Trophoblast cell (in vitro differentiated cells and primary cell): Measurements from ENCODE around the gene FHIT.

ENCODE experiments used
- DNase-seq, 2 donors: peaks; one replicate each; pipeline ENCODE4 v3.0.0-alpha.2; 2016
- H2AFZ ChIP-seq: 2 replicates; pipeline ENCODE4 v1.6.1; 2013; ENCODE audit warnings: low read length, moderate library complexity, mild to moderate bottlenecking; ENCODE audit not compliant: insufficient read depth, poor library complexity
- H2AK5ac ChIP-seq: 2 replicates; pipeline ENCODE4 v1.6.1; 2013; ENCODE audit warnings: mild to moderate bottlenecking, low read length
- H2BK120ac ChIP-seq: 2 replicates; pipeline ENCODE4 v1.6.1; 2013; ENCODE audit warnings: low read length, mild to moderate bottlenecking, moderate library complexity; ENCODE audit not compliant: insufficient read depth, poor library complexity
- H2BK12ac ChIP-seq: 2 replicates; pipeline ENCODE4 v1.6.1; 2013; ENCODE audit warnings: mild to moderate bottlenecking, low read length, moderate library complexity
- H2BK5ac ChIP-seq: 2 replicates; pipeline ENCODE4 v1.6.1; 2013; ENCODE audit warnings: low read length, low read depth, moderate library complexity, mild to moderate bottlenecking; ENCODE audit not compliant: poor library complexity
- H3K14ac ChIP-seq: 2 replicates; pipeline ENCODE4 v1.6.1; 2013; ENCODE audit warnings: mild to moderate bottlenecking, low read length
- H3K18ac ChIP-seq: 2 replicates; pipeline ENCODE4 v1.6.1; 2013; ENCODE audit warnings: mild to moderate bottlenecking, low read length
- H3K23ac ChIP-seq: 2 replicates; pipeline ENCODE4 v1.6.1; 2013; ENCODE audit warnings: low read length
- H3K27ac ChIP-seq: 2 replicates; pipeline ENCODE4 v1.5.1; 2013; ENCODE audit warnings: low read depth, mild to moderate bottlenecking, inconsistent platforms, low read length, moderate library complexity
- H3K27me3 ChIP-seq: 2 replicates; pipeline ENCODE4 v1.6.1; 2013; ENCODE audit warnings: inconsistent platforms, mild to moderate bottlenecking, low read length, moderate library complexity; ENCODE audit not compliant: insufficient read depth
- H3K36me3 ChIP-seq, 2 experiments: 1 replicate in 1 of 2; 2 replicates in 1 of 2; pipeline ENCODE4 v1.6.1; 2013; ENCODE audit warnings: low read length in 2 of 2, mild to moderate bottlenecking in 2 of 2, moderate library complexity in 1 of 2; ENCODE audit not compliant: insufficient read depth in 2 of 2, control insufficient read depth in 1 of 2
- H3K4ac ChIP-seq: 2 replicates; pipeline ENCODE4 v1.6.1; 2013; ENCODE audit warnings: low read depth, mild to moderate bottlenecking, low read length, moderate library complexity
- H3K4me1 ChIP-seq, 2 experiments: 1 replicate in 1 of 2; 2 replicates in 1 of 2; pipeline ENCODE4 v1.6.1; 2013; ENCODE audit warnings: low read length in 2 of 2, mild to moderate bottlenecking in 2 of 2, moderate library complexity in 1 of 2; ENCODE audit not compliant: insufficient read depth in 2 of 2, control insufficient read depth in 1 of 2
- H3K4me2 ChIP-seq: 2 replicates; pipeline ENCODE4 v1.6.1; 2013; ENCODE audit warnings: inconsistent platforms, mild to moderate bottlenecking, low read length, moderate library complexity
- H3K4me3 ChIP-seq: 2 replicates; pipeline ENCODE4 v1.5.1; 2013; ENCODE audit warnings: mild to moderate bottlenecking, low read depth, low read length, inconsistent platforms
- H3K79me1 ChIP-seq: one replicate; pipeline ENCODE4 v1.6.1; 2013; ENCODE audit warnings: low read length
- H3K79me2 ChIP-seq: 2 replicates; pipeline ENCODE4 v1.6.1; 2013; ENCODE audit warnings: low read length, mild to moderate bottlenecking; ENCODE audit not compliant: control insufficient read depth, insufficient read depth, poor library complexity
- H3K9ac ChIP-seq: 2 replicates; pipeline ENCODE4 v1.6.1; 2013; ENCODE audit warnings: mild to moderate bottlenecking, low read length
- H3K9me3 ChIP-seq: 2 replicates; pipeline ENCODE4 v1.6.1; 2013; ENCODE audit warnings: low read depth, mild to moderate bottlenecking, control low read depth, inconsistent platforms, low read length; ENCODE audit not compliant: insufficient read depth
- H4K12ac ChIP-seq: 2 replicates; pipeline ENCODE4 v1.6.1; 2013; ENCODE audit warnings: low read depth, mild to moderate bottlenecking, low read length, moderate library complexity
- H4K8ac ChIP-seq: 2 replicates; pipeline ENCODE4 v1.6.1; 2013; ENCODE audit warnings: low read depth, mild to moderate bottlenecking, low read length, moderate library complexity
- H4K91ac ChIP-seq: one replicate; pipeline ENCODE4 v1.6.1; 2013; ENCODE audit warnings: low read depth, mild to moderate bottlenecking, low read length, moderate library complexity
- WGBS: extraction: QIAGEN DNeasy Blood & Tissue Kit; methylation state at CpG from one replicate; pipeline ENCODE4 v1.1.7; 2013; ENCODE audit warnings: missing lambda C conversion rate; ENCODE audit not compliant: insufficient read length, insufficient coverage; ENCODE audit errors: extremely low coverage; 5-methylcytosine and 5-hydroxymethylcytosine counted together

Gene FHIT

DNA sequence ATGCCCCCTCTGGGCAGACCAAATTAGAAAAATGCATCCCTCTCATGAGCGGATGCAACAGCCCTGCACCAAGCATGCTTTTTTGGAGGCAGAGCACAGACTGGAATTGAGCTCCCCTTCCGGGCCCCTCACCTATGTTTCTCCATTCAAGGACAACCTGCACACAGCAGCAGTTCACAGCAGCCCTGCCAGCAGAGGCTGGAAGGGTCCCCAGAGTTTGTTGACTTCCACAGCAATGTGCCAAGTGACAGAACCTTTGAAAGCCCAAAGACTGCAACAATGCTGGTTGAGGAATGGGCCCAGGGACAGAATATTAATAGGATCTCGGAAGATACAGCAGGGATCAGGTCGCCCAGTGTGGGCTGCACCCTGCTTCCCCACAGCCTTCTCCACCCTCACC, 650.4 kb downstream of the FHIT start:
- H3K4me1 ChIP-seq = no peaks in the 10 kb centered on the region
- H3K4me2 ChIP-seq = no peak overlapping the region
- DNase-seq = no peak
- H3K4ac ChIP-seq = no peak overlapping the region
- H3K4me3 ChIP-seq = no peak overlapping the region
- no peaks in the 10 kb centered on the region for H3K36me3 ChIP-seq
- no peak overlapping the region for H3K18ac ChIP-seq
- no peak overlapping the region for H2BK120ac ChIP-seq
- no peak overlapping the region for H3K14ac ChIP-seq
- no peaks in the 10 kb centered on the region for H3K79me1 ChIP-seq
- H2AK5ac ChIP-seq = no peak overlapping the region
- H4K12ac ChIP-seq = no peak overlapping the region
- no peaks in the 10 kb centered on the region for H3K9me3 ChIP-seq
- WGBS = no CpG with 5 or more reads among the region's 4 CpGs
- no peak overlapping the region for H2BK5ac ChIP-seq
- H3K9ac ChIP-seq = no peak overlapping the region
- no peak overlapping the region for H3K23ac ChIP-seq
- H4K91ac ChIP-seq = no peak overlapping the region
- no peaks in the 10 kb centered on the region for H3K79me2 ChIP-seq
- no peak overlapping the region for H4K8ac ChIP-seq
- no peak overlapping the region for H2BK12ac ChIP-seq
- no peak overlapping the region for H2AFZ ChIP-seq
- no peaks in the 10 kb centered on the region for H3K27me3 ChIP-seq
- H3K27ac ChIP-seq = no peak overlapping the region

DNA sequence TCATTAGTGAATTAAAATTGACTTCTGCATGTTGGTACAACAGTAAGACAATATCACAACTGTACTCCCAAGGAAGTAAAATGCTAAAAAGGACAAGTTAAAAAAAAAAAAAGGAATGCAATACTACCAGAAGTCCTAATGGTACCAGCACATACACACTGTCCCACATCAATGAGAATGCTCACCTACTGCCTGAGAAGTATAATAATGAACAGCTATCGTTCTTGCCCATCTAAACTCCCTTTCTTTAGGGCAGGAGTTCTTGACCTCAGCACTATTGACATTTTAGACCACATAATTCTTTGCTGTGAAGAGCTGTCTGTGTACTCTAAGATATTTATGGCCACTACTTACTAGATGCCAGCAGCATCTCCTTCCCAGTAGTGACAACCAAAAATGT, 651.7 kb downstream of the FHIT start:
- Histone ChIP-seq H4K8ac (no peak overlapping the region), H3K79me1 (no peaks in the 10 kb centered on the region), H3K4me1 (no peaks in the 10 kb centered on the region), H3K27me3 (no peaks in the 10 kb centered on the region), H2AFZ (no peak overlapping the region), H3K79me2 (no peaks in the 10 kb centered on the region), H2BK5ac (no peak overlapping the region), H3K18ac (no peak overlapping the region), H3K14ac (no peak overlapping the region), H3K23ac (no peak overlapping the region), H2BK12ac (no peak overlapping the region), H4K91ac (no peak overlapping the region), H4K12ac (no peak overlapping the region), H3K36me3 (no peaks in the 10 kb centered on the region), H2BK120ac (no peak overlapping the region), H3K4me3 (no peak overlapping the region), H3K27ac (no peak overlapping the region), H2AK5ac (no peak overlapping the region), H3K4ac (no peak overlapping the region), H3K9ac (no peak overlapping the region), H3K4me2 (no peak overlapping the region), H3K9me3 (no peaks in the 10 kb centered on the region)
- DNase-seq = peak; percentile 64 to 88
- no CpG with 5 or more reads among the region's 1 CpG for whole genome bisulfite sequencing

DNA sequence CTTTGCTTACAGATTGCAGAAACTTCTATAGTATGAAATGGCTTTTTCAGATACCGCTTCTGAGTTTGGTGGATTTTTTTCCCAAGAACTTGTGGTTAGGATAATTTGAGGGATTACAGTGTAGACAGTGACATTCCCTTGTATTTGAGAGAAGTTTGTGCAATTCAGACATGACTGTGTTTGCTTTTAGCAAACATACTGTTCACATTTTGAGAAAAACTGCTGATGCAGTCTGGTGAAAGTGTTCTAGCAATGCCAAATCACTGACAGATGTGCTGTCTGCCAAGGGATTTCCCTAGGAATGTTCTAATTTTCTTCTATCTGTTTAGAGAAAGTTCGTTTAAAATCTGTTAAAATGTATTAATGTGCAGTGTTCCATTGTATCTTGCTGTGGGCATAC, 652.6 kb downstream of the FHIT start:
- H3K27ac ChIP-seq = no peak overlapping the region
- H3K79me2 ChIP-seq = no peaks in the 10 kb centered on the region
- H4K12ac ChIP-seq = no peak overlapping the region
- H3K9ac ChIP-seq = no peak overlapping the region
- H2BK12ac ChIP-seq = no peak overlapping the region
- no peak overlapping the region for H3K4me3 ChIP-seq
- H3K9me3 ChIP-seq = no peaks in the 10 kb centered on the region
- WGBS = no CpG with 5 or more reads among the region's 2 CpGs
- H3K4me1 ChIP-seq = no peaks in the 10 kb centered on the region
- no peak overlapping the region for H3K4ac ChIP-seq
- no peak overlapping the region for H3K23ac ChIP-seq
- no peak overlapping the region for H2AK5ac ChIP-seq
- H3K36me3 ChIP-seq = no peaks in the 10 kb centered on the region
- no peak overlapping the region for H3K14ac ChIP-seq
- no peaks in the 10 kb centered on the region for H3K79me1 ChIP-seq
- no peak overlapping the region for H2BK120ac ChIP-seq
- no peak overlapping the region for H3K18ac ChIP-seq
- H4K91ac ChIP-seq = no peak overlapping the region
- no peak overlapping the region for H2BK5ac ChIP-seq
- no peaks in the 10 kb centered on the region for H3K27me3 ChIP-seq
- no peak overlapping the region for H2AFZ ChIP-seq
- no peak overlapping the region for H4K8ac ChIP-seq
- peak in 1 of 2 donors; percentile 3 for DNase-seq
- H3K4me2 ChIP-seq = no peak overlapping the region

DNA sequence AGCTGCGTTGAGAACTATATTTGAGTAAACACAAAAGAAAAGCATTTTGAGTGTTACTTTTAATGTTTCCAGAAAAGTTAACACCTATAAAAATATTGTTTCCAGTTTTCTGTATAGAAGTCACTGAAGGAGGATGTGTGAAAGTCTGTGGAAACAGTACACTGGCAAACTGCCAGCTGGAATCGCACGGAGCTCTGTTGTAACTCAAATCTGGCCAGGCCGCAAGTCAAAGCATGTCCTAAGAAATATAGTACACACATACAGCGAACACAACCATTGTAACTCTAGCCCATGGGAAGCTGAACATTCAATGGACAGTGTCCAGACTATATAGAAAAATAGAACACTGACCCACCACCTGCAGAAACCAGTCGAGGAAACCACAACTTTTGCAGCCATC, 657.2 kb downstream of the FHIT start:
- no peak overlapping the region for H3K27ac ChIP-seq
- H3K79me1 ChIP-seq = no peaks in the 10 kb centered on the region
- no peak overlapping the region for H2BK5ac ChIP-seq
- H4K12ac ChIP-seq = no peak overlapping the region
- H3K9me3 ChIP-seq = no peaks in the 10 kb centered on the region
- H3K23ac ChIP-seq = no peak overlapping the region
- no peak overlapping the region for H4K91ac ChIP-seq
- no peak overlapping the region for H3K18ac ChIP-seq
- no peak overlapping the region for H2BK120ac ChIP-seq
- H3K27me3 ChIP-seq = no peaks in the 10 kb centered on the region
- no peak overlapping the region for H4K8ac ChIP-seq
- no peak overlapping the region for H2BK12ac ChIP-seq
- H3K4ac ChIP-seq = no peak overlapping the region
- no peak overlapping the region for H3K9ac ChIP-seq
- H3K79me2 ChIP-seq = no peaks in the 10 kb centered on the region
- H2AFZ ChIP-seq = no peak overlapping the region
- no peak overlapping the region for H3K4me3 ChIP-seq
- WGBS = no CpG with 5 or more reads among the region's 6 CpGs
- no peak overlapping the region for H3K4me2 ChIP-seq
- no peaks in the 10 kb centered on the region for H3K4me1 ChIP-seq
- no peaks in the 10 kb centered on the region for H3K36me3 ChIP-seq
- H3K14ac ChIP-seq = no peak overlapping the region
- no peak for DNase-seq
- no peak overlapping the region for H2AK5ac ChIP-seq
